Choroid plexus epithelial cell (primary cell): ENCODE results near the gene ORMDL3.

ENCODE experiments used
- DNase-seq: peaks from one replicate; pipeline ENCODE4 v3.0.0-alpha.2; 2010; ENCODE audit warnings: low read depth
- H3K4me3 ChIP-seq: 2 replicates; pipeline ENCODE4 v1.5.1; 2011; ENCODE audit warnings: low read depth, mild to moderate bottlenecking, control low read depth, low read length, moderate library complexity
- TF ChIP-seq, protein P1 (sequence below): conservative IDR thresholded peaks from 2 replicates; pipeline ENCODE4 v1.5.1; 2011; ENCODE audit warnings: low read depth, mild to moderate bottlenecking, control low read depth, inconsistent platforms, low read length, moderate library complexity

The ORMDL3 gene

DNA sequence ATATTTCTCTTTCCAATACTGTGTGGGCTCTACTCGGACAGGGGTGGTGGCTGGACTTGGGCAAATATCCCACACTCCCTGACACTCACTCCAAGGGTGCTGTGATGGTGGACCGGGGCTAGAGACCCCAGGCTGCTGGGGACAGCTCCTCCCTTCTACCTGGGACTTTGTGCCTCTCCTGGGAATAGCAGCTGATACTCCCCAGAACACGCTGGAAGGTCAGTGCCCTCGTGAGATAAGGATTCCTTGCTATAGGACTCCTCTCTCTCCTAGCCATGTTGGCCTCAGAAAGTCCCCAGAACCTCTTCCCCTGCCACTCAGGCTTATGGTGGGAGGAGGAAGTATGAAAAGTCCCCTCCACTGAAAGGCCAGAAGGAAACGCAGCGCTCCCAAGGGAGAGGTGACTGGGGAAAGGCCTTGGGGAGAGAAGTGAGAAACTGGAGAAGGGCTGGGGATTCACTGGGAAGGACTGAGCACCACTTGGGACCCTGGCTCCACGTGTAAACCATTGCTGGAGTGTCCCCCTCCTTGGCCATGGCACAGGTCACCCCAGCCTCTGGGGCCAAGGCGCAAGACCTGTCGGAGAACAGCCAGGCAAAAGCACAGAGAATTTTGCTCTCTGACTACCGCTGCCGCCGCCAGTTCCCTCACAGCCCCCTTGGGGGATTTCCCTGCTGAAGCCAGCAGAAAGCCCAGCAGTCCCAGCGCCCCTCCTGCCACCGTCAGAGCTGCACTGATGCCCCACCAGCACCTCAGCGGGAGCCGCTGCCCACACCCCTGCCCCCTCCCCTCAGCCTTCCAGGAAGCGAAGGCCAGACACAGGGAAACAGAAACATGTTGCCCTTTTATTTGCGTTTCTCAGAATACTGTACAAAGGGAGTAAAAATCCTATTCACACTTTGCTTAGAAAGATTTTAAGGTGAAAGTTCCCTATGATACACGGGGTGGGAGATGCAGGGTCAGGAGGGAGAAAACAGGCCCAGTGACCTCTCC is 6.9 kb downstream of the ORMDL3 start:
- H3K4me3 ChIP-seq = no peak overlapping the region
- TF ChIP-seq, protein P1, sequence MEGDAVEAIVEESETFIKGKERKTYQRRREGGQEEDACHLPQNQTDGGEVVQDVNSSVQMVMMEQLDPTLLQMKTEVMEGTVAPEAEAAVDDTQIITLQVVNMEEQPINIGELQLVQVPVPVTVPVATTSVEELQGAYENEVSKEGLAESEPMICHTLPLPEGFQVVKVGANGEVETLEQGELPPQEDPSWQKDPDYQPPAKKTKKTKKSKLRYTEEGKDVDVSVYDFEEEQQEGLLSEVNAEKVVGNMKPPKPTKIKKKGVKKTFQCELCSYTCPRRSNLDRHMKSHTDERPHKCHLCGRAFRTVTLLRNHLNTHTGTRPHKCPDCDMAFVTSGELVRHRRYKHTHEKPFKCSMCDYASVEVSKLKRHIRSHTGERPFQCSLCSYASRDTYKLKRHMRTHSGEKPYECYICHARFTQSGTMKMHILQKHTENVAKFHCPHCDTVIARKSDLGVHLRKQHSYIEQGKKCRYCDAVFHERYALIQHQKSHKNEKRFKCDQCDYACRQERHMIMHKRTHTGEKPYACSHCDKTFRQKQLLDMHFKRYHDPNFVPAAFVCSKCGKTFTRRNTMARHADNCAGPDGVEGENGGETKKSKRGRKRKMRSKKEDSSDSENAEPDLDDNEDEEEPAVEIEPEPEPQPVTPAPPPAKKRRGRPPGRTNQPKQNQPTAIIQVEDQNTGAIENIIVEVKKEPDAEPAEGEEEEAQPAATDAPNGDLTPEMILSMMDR = no peak
- DNase-seq = no peak

DNA sequence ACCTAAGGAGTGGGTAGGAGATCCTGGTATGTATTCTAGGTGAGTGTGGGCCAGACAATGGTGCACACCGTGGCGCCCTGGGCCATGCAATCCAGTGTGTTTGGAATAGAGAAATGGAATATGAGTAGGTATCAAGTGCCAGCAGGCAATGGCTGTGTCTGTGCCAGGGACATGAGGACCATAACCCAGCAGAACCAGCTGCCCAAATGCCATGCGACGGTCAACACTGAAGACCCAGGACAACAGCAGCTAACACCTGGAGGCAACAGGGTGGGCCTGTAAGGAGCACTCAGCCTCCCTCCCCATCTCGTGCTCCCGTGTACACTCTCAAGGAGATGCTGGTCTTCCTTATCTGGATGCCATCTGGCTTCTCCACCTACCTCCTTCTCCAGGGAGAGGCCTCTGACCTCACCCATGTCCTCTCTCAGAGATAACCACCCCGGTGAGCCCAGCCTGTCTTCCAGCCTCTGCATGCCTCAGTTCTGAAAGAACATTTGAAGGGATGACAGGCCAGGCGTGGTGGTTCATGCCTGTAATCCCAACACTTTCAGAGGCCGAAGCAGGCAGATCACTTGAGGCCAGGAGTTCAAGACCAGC is 8.2 kb downstream of the ORMDL3 start:
- no peak for DNase-seq
- no peak overlapping the region for H3K4me3 ChIP-seq
- TF ChIP-seq, protein P1 = no peak

DNA sequence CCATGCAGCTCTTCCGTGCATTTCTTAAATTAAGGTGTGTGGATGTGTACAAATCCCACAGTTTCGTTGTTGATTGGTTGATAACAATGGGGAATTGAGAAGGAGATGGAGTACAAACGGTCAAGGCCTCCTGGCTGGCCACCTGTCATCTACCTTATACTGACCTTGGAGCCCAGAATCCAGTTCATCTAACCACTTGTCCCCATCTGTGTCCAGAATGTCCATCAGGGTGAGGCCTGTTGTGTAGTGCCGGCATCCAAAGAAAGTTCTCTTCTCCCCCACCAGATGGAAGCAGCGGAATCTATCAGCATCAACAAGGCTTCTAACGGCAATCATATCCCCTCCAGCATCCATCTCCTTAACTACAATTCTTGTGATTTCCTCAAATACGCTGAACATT is 10.5 kb downstream of the ORMDL3 start:
- TF ChIP-seq, protein P1 = peak; percentile 55
- no peak overlapping the region for H3K4me3 ChIP-seq
- DNase-seq = peak; percentile 48

DNA sequence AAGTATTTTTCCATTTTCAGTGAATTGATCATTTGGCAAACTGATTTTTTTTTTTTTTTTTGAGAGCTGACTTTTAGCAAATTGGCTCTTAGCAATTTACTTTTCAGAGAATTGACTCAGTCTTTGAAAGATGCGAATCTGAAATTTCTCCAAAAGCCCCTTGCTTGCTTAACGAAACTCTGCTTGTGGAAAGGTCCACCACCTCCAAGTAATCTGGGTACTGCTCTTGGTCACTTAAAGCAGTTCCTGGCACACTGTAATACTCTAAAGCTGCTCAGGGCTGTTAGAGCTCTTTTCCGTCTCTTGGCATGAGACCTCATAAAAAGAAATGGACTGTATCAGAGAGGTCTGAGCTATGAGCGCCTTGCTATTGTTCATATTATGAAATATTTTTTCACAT is 11.8 kb downstream of the ORMDL3 start:
- DNase-seq = no peak
- TF ChIP-seq, protein P1 = no peak

DNA sequence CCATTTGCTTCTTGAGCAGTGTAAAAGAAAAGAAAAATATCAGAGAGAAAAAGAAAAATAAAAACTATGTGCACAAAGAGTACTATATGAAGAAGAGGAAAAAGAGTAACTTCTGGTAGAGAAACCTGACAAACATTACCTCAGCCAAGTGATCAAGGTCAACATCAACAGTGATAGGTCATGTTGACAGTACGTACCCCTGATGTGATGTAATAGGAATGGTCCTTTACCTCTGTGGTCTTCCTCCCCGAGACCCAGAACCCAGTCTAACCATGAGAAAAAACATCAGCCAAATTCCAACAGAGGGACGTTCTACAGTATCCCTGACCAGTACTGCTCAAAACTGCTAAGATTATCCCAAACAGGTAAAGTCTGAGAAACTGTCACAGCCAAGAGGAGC is 13.4 kb downstream of the ORMDL3 start:
- TF ChIP-seq, protein P1 = no peak
- DNase-seq = no peak
- no peak overlapping the region for H3K4me3 ChIP-seq

More for the DNA sequence above, 11.8 kb downstream of the ORMDL3 start:
- no peak overlapping the region for H3K4me3 ChIP-seq

DNA sequence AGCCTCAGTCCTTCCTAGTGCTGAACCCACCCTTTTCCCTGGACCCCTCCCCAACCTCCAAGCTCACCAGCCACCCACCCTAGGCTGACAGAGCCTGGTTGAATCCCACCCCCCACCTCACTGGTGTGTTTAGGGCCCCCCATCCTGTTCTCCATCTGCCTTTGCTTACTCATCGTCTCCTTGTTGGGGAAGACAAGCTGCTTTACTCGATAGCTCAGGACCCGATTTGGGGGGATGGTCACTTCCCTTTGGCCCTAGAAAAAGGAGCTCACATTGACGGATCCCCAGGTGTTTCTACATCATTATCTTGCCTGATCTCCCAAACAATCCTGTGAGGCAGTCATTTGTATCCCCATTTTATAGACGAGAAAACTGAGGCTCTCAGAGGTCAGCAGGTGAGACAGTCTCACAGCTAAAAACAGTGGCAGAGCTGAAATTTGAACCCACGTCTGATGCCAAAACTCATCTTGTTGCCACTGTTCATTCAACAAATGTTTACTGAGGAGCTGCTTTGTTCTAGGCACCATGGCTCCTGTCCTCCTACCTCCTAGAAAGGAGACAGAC is 18.5 kb downstream of the ORMDL3 start:
- no peak for DNase-seq
- TF ChIP-seq, protein P1 = no peak
- H3K4me3 ChIP-seq = no peak overlapping the region
